NCI-H82 treated with DMSO at 0.1 percent for 48 hours (cell line): ENCODE measurements around the gene WBP2.
"Not testable (repeated sequence)": the region's sequence is repeated elsewhere in the genome, so short reads cannot be mapped to it uniquely, and the experiment has no call there.

Experiments used
- DNase-seq: peaks from one replicate; lab custom pipeline; 2025; ENCODE audit not compliant: unreplicated experiment; lab: John Stamatoyannopoulos, UW

The WBP2 gene

DNA sequence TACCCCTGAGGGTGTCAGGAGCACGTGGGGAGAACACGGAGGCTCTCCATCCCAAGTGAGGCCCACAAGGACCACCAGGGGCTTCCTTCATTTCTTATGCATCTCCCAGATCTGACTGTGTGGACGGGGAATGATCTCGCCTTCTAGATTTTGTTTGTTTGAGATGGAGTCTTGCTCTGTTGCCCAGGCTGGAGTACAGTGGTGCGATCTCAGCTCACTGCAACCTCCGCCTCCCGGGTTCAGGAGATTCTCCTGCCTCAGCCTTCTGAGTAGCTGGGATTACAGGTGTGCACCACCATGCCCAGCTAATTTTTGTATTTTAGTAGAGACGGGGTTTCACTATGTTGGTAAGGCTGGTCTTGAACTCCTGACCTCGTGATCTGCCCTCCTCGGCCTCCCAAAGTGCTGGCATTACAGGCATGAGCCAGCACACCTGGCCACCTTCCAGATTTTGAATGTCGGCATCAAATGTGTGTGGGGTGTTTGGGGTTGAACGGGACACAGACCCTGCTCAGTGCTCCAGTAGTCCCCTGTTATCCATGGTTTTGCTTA lies 13.7 kb upstream of the WBP2 start:
- DNase-seq = not testable (repeated sequence)

- not testable (repeated sequence) for DNase-seq
Measured at GRCh38 chr17:75865404-75866188, 10.5 kb upstream of the WBP2 start.

GRCh38 chr17:75864887-75865286 lies 9.8 kb upstream of the WBP2 start:
- DNase-seq = not testable (repeated sequence)

- DNase-seq = no peak
Measured at GRCh38 chr17:75864448-75864871, 9.3 kb upstream of the WBP2 start.

DNA sequence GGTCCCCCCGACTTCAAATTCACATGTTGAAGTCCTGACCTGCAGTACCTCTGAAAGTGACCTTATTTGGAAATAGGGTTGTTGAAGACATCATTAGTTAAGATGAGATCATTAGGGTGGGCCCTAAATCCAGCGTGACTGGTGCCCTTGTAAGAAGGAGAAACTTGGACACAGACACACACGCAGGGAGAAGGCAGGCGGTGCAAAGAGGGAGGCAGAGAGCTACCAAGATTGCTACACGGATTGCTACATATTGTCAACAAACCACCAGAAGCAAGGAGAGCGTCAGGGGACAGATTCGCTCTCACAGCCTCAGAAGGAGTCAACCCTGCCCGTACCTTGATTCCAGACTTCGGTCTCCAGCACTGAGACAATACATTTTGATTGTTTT lies 6.8 kb upstream of the WBP2 start:
- no peak for DNase-seq

DNA sequence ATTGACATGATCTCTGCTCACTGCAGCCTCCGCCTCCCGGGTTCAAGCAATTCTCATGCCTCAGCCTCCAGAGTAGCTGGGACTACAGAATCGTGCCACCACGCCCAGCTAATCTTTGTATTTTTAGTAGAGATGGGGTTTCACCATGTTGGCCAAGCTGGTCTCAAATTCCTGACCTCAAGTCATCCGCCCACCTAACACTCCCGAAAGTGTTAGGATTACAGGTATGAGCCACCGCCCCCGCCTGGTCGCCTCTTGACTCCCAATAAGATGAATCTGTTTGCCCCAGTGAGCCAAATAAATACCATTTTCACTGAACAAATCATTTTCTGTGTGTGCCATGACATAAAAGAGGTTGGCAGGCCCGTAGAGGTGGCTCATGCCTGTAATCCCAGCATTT lies 4.2 kb upstream of the WBP2 start:
- DNase-seq = not testable (repeated sequence)

GRCh38 chr17:75856062-75856756 lies 1.1 kb upstream of the WBP2 start:
- DNase-seq = no peak

GRCh38 chr17:75854881-75855309 lies 240 bp downstream of the WBP2 start:
- no peak for DNase-seq

GRCh38 chr17:75854101-75854748 lies 910 bp downstream of the WBP2 start:
- no peak for DNase-seq

DNA sequence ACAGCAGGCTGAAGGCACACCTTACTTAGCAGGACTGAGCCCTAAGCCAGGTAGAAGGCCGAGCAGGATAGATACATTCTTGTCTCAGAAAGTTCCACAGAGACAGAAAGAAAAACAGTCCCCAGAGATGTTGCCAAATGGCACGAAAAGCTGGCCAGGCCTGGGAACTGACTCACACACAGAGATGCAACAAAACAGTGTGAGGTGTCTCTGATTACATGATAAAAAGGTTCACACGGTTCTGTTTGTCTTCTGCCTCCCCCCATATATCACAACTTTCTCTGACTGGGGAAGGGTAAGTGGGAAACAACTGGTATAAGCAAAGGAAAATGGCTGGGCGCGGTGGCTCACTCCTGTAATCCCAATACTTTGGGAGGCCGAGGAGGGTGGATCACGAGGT lies 1.7 kb downstream of the WBP2 start:
- no peak for DNase-seq

DNA sequence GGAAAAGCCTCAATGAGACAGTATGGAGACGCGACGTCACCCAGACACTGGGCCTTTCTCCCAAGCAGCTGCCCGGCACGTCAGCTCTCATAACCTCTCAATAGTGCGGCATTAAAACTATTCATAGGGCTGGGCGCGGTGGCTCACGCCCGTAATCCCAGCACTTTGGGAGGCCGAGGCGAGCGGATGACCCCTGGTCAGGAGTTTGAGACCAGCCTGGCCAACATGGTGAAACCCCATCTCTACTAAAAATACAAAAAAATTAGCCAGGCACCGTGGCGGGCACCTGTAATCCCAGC lies 3.5 kb downstream of the WBP2 start:
- not testable (repeated sequence) for DNase-seq

GRCh38 chr17:75850928-75851692 lies 4.0 kb downstream of the WBP2 start:
- no peak for DNase-seq

DNA sequence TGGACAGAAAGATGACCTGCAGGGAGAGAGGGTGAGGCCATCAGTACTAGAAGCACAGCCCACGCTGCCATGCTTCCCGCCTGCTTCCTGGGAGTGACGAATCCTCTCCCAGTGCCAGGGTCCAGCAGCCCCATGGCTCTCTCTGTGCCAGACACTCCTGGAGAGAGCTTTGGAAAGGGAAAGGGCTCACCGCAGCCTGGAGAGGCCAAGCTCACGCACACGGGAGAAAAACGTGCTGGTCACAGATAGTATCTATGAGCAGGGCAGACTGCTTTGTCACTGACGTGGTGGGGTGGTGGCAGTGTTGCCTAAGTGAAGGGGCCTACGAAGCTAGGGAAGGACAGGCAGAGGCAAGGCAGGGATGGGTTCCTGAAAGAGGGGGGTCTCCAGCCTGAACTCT lies 5.4 kb downstream of the WBP2 start:
- DNase-seq = no peak

DNA sequence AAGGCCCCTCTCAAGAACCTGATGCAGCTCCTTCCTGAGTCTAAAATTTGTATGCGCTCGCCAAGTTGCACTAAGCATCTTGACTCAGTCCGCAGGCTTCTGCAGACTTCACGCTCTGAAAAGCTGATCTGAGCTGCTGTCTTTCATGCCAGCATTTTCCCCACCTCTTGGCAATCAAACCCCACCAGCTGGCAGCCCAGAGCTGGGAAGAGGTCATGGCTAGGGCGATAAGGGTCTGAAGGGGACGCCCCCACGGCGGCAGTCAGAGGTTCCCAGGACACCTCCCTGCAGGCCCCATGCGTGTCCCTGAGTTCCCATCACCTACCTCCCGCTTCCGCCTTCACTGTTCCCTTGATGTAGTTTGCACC lies 5.9 kb downstream of the WBP2 start:
- no peak for DNase-seq

- DNase-seq = peak; percentile 57
Measured at GRCh38 chr17:75848523-75849278, 6.4 kb downstream of the WBP2 start.

GRCh38 chr17:75847614-75848522 lies 7.3 kb downstream of the WBP2 start:
- DNase-seq = no peak

DNA sequence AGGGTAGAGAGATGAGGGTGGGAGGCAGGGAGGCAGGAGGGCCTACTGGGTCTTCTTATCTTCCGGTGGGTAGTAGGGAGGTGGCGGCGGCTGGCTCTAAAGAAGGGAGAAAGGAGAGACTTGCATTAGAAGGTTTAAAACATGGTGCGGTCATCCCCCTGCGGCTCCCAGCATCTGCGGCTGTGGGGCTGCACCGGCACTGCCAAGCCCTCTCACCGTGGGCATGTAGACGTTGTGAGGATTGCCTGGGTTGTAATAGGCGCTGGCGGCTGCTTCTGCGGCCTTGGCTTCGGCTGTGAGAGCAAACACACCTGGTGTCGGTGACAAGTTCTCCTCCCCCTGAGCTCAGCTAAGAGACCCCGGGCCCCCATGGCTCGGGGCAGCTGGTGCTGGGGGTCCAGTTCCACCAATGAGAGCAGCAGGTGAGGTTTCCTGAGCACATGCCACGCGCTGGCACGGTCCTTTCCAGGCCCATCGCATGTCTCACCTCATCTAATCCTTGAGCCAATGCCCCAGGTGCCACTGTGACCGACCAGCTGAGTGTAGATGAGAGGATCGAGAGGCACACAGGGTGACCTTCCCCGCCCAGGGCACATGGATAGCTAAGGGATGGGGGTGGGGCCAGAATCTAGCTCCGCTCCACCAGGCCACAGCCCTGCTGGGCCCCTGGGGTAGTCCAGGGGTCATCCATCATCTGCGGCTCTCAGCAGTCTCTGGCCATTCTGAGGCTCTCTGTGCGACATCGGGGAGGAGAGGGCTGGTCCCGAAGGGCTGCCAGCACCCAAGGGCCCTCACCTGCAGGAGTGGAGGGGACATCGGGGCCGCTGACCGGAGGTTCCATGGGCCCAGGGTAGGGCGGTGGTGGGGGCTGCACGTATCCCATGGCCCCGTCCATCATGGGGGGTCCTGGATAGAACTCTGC lies 8.2 kb downstream of the WBP2 start:
- DNase-seq = no peak

GRCh38 chr17:75845933-75846691 lies 9.0 kb downstream of the WBP2 start:
- no peak for DNase-seq
